ENCODE results near the gene TCEA3. TPM values are rescaled to one million over a fixed set of nuclear protein-coding genes. Genes with fewer than 3 reads are reported as not detected.
A peak's percentile ranks its signal among the peaks of the same experiment; 100 is the strongest.

TCEA3 gene
- total RNA-seq, 1 experiment from 2014 or later, result not detected

DNA sequence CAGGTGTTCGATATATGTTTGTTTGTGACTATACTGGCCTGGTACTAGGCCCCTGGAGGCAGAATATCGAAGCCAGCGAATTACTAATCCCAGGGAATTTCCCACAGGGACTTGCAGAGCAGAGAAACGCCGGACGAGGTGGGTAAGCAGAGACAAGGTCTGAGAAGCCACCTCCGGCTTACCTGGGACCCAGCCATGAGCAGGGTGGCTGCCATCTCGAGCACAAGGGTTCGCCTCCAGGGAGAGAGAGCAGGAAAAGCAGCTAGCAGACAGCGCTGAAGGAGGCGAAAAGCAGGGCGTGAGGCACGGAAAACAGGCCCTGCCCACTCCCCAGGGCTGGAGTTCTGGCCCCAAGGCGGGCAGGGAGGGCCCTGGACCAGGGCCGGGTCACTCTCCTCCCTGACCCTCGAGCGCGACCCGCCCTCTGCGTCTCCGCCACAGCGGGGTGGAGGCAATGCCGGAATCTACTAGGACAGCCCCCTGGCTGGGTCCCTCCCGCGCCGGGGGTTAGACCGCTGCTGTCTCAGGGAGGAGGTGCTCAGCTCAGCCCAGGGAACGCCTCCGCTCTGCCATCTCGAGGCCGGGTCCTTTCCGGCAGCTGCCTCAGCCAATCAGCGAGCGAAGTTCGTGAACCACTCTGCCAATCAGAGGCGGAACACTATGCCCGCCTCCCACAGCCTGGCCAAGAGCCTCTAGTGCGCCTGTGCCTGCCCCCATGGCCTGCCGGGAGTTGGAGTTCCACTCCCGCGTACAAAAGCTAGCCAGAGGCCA is 56.6 kb downstream of the TCEA3 start:
- DNase-seq (ENCODE audit: low spot score), result peak; percentile 94

DNA sequence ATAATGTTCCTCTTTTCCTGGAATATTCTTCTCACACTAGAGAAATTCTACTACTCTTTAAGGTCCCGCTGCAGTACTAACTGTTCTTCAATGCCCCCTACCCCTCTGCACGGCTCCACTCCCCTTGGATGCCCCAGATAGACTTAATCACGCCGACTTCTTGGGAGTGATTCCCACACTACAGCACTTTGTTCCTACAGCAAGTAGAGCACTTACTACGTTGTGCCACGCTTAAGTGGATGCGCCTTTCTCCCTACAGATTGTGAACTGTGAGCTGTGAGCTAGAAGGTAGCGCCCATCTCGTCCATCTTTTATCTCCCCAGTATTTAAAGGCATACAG is 57.1 kb downstream of the TCEA3 start:
- no peak for DNase-seq (ENCODE audit: low spot score)

DNA sequence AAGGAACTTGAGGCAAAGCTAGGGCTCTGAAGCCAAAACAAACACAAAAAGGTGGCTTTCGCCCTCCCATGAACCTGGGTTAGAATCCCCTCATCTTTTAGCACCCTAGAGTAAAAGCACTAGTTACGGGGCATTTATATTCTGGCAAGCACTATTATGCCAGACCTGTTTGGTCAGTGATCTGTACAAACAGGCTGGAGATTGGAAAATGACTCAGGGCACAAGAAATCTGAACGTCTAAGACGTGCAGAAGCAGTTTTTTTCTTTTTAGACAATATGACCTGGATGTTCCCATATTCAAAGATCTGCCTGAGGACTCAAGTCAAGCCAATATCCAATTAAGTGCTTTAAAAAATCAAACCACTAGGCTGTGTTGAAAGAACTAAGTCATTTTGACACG is 58.0 kb downstream of the TCEA3 start:
- no peak for DNase-seq (ENCODE audit: low spot score)

DNA sequence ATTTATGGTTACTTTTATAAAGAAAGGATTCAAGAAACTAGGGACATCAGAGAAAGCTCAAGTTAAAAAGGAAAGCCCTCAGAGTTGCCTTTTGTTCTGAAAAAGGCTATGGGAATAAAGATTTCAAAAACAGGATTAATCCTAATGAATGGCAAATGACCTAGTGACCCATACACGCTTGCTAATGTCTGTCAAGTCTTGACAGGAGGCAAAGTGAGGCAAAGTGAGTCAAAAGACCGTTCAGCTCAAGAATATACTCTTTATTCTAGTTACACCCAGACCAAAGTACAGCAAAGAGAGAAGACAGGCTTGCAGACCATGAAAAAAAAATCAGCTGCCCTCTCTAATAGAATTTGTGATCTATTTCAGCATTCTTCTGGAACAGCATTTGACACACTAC is 58.4 kb downstream of the TCEA3 start:
- DNase-seq (ENCODE audit: low spot score), result no peak

DNA sequence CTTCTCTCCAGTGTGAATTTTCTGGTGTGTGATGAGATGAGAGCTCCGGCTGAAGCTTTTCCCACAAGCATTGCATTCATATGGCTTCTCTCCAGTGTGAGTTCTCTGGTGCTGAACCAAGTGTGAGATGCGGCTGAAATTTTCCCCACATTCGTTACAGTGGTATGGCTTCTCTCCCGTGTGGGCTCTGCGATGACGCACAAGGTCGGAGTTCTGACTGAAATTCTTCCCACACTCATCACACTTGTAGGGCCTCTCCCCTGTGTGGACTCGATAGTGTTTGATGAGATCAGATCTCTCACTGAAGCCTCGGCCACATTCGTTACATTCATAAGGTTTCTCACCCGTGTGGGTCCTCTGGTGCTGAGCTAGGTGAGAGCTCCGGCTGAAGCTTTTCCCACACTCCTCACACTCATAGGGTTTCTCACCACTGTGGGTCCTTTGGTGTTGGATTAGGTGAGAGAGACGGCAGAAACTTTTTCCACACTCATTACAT is 62.3 kb downstream of the TCEA3 start:
- no peak for DNase-seq (ENCODE audit: low spot score)

DNA sequence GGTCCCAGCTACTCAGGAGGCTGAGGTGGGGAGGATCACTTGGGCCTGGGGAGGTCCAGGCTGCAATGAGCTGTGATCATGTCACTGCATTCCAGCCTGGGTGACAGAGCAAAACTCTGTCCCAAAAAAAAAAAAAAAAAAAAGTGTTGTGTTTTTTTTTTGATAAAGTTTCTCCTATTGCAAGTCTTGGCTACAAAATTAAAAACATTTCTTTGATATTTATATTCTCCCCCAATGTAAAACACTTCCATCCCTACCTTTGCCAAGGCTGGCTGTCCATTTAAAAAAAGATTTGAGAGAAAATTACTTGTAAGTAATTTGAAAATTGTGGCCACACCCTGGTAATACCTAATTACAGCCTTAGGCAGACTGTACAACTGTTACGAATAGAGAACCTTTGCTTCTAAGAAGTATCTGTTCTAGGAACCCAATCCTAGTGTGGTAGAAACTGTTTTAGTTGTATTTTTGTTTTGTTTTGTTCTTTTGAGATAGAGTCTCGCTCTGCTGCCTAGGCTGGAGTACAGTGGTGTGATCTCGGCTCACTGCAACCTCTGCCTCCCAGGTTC is 66.2 kb downstream of the TCEA3 start:
- DNase-seq (ENCODE audit: low spot score), result no peak

DNA sequence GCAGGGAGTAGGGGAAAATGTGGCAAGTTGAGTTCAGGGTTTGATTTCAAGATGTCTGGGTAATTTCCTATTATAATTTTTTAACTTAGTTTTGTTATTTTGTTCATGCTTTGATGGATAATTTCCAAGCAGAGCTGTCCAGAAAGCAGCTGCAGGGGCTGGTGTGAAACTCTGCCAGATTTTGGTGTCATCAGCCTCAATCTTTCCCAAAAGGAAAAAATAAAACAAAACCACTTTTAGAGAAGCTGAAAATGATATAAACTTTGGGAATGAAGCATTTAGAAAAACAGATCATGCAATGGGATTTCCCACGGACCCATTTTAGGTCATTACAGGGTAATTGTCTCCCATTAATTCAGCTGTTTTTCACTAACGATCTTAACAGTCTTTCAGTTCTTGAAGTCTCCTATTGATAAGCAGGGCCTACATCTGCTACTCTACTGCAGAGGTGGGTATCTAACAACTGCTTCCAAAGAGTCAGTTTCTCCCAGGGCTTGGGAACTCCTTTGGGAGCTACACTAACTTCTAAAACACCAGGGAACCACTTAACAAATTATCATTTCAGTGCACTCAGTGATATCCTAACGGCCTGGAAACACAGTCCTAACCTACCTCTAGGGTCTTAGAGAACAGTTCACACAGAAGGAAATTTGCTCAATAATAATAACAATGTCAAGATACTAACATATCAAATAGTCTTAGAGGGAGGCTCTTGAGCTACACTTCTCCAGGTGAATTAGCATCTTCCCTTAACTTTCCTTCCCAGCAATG is 67.2 kb downstream of the TCEA3 start:
- no peak for DNase-seq (ENCODE audit: low spot score)

DNA sequence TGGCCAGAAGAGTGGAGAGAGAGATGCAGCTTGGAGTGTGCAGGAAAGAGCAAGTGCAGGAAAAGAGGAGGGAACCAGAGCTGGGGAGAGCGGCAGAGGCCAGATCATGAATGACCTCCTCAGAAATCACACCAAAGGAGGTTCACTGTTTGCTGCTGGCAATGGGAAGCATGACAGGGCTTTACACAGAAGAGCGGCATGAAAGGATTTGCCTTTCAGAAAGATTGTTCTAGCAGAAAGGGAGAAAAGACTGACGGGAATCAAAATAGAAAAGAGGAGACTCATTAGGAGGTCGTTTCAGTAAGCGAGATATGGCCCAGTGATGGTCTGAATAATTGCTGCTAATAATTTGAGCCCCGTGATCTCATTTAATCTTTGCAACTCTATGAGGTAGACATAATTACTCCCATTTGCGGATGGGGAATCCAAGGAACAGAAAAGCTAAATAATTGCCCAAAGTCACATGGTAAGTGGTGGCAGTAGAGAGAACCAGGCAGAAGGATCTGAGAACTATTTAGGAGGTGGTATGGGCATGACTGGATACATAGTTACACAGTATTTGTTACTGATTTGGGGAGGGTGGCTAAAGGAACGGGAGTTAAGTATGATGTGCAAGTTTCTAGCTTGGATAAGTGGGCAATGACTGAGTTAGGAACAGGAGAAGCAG is 67.9 kb downstream of the TCEA3 start:
- no peak for DNase-seq (ENCODE audit: low spot score)

DNA sequence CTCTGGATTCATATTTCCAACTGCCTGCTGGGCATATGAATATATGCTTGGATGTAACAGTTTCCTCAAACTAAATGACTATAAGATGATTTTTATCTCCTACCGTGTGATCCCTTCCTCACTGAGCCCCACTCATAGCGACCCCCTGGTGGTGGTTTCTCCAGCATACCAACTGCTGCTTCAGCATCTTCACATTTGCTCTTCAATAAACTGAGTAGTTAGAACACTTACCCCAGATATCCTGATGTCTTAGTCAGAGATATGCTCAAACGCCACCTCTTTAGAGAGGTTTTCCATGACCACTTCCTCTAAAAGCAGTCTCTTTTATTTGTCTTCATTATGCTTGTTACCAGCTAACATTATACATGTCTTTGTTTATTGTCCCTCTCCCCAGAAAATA is 70.3 kb downstream of the TCEA3 start:
- DNase-seq (ENCODE audit: low spot score), result no peak

DNA sequence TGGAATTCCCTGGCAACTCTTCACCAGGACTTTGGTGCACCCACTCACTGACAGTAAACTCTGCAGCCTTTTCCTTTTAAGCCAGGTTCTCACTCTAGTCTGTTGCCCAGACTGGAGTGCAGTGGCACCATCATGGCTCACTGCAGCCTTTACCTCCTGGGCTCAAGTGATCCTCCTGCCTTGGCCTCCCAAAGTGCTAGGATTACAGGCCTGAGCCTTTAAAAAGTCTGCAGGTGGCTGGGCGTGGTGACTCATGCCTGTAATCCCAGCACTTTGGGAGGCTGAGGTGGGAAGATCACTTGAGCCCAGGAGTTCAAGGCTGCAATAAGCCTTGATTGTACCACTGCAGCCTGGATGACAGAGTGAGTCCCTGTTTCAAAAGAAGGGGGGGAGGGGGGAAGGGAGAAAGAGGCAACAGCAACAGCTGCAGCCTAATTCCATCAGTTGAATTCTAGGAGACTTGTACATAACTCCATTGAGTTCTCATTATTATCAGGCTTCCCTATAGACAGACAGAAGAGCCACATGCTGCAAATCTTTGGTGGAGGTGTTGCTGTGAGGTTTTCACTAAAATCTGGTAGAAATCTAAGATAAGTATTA is 72.4 kb downstream of the TCEA3 start:
- DNase-seq (ENCODE audit: low spot score), result no peak

DNA sequence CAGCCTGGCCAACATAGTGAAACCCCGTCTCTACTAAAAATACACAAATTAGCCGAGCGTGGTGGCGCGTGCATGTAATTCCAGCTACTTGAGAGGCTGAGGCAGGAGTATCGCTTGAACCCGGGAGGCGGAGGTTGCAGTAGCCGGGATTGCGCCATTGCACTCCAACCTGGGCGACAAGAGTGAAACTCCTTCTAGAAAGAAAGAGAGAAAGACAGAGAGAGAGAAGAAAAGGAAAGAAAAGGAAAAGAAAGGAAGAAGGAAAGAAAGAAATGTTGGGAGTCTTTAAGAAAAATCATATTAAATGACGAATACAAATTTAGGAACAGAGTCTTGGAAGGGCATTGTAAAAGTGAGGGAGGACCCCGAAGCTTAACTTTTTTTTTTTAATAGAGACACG is 78.6 kb downstream of the TCEA3 start:
- DNase-seq (ENCODE audit: low spot score), result no peak

DNA sequence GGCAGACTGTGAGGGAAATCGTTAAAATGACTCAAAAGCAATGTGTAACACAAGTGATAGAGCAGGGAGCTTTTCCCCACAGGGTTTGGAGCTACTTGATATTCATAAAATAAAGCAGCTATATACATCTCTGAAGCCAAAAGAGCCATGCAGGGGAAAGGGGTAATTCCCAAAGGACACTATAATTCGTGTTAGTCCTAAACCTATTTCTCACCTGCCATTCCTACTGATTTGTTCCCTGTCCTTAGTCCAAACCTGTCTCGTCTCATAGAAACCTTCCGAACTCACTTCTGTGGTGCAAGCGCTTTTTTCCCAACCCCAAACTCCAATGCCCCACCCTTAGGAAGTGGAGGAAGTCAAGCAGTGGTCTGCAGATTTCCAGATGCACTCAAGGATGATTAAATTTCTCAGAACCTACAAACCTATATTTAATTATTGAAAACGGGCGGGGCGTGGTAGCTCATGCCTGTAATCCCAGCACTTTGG is 79.5 kb downstream of the TCEA3 start:
- no peak for DNase-seq (ENCODE audit: low spot score)

DNA sequence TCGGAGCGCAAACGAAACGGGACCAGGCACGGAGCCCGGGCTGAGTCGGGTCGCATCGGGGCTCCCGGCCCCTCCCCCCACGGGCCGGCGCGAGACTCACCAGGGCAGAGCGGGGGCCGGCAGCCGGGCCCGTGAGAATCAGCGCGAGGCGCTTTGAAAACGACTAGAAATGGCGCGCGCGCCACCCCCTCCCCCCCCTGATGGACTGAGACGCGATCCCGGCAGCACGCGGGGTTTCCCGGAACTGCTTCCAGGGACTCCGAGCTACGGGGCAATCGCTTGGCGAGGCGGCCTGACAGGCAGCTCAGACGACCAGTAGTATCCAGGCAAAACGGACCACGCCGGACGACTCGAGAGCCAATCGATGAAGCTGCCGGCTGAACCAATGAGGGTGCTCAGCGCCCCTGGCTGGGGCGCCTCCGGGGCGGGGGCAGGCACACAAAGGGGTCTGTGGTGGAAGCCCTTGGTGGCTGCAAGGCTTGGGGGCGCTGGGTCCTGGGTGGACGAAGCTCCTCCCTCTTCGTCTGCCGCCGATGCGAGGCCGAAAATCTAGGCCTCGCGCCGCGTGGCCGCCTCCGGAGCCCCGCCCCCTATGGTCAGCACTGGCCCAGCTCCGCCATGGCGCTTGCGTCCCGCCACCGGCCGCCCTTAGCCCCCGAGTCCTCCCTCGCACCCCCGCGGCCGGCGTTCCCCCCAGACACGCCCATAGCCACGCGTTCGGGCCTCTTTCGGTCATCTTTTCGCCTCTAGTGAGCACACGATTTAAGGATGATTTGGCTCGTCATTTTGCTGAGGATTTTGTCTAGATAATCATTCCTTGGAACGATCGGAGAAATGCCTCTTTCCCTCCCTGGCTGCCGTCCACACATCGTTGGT is 80.2 kb downstream of the TCEA3 start, which contains the start of gene HNRNPR:
HNRNPR (minus strand) TSS at position 174 of the 876 bp plus-strand sequence. CDS start 3,276 bp downstream, outside the sequence.
- peak; percentile 96 for DNase-seq (ENCODE audit: low spot score)

DNA sequence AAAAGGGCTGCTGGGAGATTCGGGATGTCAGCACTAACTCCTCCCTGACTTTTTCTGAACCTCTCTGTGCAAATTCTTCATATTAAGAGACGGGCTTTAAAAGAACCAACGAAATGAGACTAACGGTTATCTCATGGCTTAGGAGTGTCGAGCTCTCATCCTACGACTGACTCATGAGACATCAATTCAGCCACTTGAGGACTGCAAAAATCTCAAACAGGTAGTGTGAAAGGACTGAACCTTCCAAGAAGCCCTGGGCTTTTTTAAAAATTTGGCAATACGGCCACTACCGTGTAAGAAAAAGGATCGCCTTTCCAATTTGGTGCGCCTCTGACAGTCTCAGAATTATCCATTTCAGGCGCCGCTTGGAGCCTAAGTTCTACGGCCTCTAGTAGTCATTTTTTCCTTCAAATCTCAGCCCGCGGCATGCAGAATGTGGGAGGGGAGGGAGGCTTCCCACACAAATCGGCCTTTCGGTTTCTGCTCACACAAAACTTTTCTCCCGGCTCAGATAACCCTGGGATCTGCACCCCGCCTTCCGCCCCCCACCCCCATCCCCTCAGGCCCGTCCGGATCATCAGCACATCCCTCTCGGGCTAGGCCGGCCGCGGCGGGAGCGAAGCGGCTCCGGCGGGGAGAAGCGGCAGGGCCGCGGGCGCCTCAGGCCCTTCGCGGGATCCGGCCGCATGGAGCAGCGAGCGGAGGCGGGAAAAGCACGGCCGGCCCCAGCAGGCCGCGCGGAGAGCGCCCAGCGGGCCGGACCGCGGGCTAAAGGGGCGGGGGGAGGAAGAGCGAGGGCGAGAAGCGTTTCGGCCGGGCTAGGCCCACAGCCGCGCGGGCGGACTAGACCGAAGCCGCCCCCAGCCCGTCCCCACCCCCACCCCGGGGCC is 81.1 kb downstream of the TCEA3 start:
- peak; percentile 51 for DNase-seq (ENCODE audit: low spot score)

DNA sequence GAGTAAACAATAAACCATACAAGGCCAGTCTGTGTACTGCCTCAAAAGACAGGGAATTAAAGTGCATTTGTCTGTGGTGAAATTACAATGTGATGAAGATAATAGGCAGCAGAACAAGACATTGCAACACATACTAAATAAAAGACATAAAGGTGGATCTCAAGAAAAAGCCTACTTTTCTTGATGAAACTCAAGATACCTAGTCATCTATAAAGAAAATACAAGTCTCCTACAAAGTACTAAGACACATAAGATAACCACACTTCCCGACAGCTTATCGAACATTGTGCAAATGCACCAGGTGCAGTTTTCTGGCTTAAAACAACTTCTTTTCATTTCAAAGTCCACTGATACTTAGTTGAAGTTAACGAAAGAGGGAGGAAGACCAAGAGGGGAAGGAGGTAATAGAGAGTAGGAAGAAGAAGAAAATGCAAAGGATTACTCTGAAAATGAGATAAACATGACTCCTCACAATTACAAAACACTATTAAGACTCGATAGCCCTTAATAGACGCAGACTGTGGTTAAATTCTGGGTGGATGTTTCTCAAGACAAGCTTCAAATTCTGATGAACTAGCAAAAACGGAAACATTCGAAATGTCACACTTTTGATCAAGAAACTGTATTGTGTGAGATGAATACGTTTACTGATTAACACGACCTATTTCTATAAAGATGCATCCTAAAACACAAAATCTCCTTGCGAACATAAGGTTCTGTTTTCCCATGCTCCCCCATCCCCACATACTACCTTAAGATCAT is 82.4 kb downstream of the TCEA3 start:
- no peak for DNase-seq (ENCODE audit: low spot score)

DNA sequence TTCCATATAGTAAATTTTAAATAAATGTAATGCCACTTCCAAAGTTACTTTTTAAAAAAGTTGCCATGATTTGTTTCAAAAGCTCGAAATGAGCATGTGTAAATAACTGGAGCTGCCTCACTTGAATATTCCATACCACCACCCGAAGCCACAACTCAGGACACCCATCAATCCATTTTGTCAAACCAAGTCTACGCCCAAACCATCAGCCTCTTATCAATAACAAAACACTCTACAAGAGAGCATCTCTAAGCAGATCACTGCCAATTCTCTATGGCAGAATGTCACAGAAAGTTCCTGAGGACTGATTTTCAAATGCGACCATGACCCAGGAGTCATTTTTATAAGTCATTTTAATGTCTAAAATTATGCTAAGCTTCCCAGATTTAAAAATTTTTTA is 84.9 kb downstream of the TCEA3 start:
- no peak for DNase-seq (ENCODE audit: low spot score)

DNA sequence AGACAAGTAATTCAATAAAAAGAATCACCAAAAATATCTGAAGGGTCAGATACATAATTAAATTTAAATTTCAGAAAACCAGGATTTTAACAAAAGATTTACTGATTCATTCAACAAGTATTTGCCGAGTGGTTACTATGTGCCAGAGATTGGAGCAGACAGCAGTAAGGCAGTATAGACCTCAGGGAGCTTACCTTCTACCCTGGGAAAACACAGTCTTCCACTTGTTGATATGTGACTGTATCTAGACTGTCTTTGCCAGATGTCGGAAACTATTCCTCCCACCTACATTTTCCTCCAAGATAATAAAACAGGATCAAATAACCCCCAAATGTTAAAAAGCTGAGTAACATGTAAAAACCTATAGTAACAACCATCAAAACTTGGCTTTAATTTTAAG is 86.7 kb downstream of the TCEA3 start:
- no peak for DNase-seq (ENCODE audit: low spot score)

DNA sequence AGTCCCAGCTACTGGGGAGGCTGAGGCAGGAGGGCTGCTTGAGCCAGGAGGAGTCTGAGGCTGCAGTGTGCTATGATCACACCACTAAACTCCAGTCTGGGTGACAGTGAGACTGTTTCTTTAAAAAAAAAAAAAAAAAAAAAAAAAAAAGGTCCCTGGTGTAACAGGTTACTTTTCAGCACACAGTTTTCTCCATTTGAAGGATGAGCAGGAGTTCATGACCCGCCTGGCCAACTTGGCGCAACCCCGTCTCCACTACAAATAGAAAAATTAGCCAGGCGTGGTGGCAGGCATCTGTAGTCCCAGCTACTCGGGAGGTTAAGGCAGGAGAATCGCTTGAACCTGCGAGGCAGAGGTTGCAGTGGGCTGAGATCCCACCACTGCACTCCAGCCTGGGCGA is 92.8 kb downstream of the TCEA3 start:
- DNase-seq (ENCODE audit: low spot score), result no peak
